Activated CD8-positive, alpha-beta T cell treated with anti-CD3 and anti-CD28 coated beads for 36 hours (primary cell): ENCODE measurements around the gene PAF1. TPM values are rescaled to one million over a fixed set of nuclear protein-coding genes. Genes with fewer than 3 reads are reported as not detected.
"Not testable (repeated sequence)": the region's sequence is repeated elsewhere in the genome, so short reads cannot be mapped to it uniquely, and the experiment has no call there.

Source experiments
- ATAC-seq: fragments of 200-7000 bp; cut with Tn5 transposase; one replicate; pipeline ENCODE4 v1.10.0; 2021; ENCODE audit warnings: mild to moderate bottlenecking, moderate library complexity
- CTCF ChIA-PET: fragments of 350-600 bp; sonication (Branson Sonifier 250); formaldehyde crosslinking; loops from one replicate; lab custom pipeline; 2021; ENCODE audit warnings: antibody characterized with exemption; lab: Charles Lee
- POLR2A ChIA-PET: fragments of 350-600 bp; sonication (Branson Sonifier 250); formaldehyde crosslinking; loops from one replicate; lab custom pipeline; 2021; ENCODE audit warnings: antibody characterized with exemption; lab: Charles Lee
- DNase-seq: peaks from one replicate; pipeline ENCODE4 v3.0.0-alpha.2; 2020
- H3K27ac Mint-ChIP-seq: one replicate; pipeline ENCODE4 v1.8.0; 2021; ENCODE audit warnings: mild to moderate bottlenecking, mixed read lengths
- H3K27me3 Mint-ChIP-seq: one replicate; pipeline ENCODE4 v1.8.0; 2021; ENCODE audit warnings: mixed read lengths
- H3K36me3 Mint-ChIP-seq: one replicate; pipeline ENCODE4 v1.8.0; 2021; ENCODE audit warnings: low read depth, mixed read lengths
- H3K4me1 Mint-ChIP-seq: one replicate; pipeline ENCODE4 v1.8.0; 2021; ENCODE audit warnings: low read depth, mixed read lengths
- H3K4me3 Mint-ChIP-seq: one replicate; pipeline ENCODE4 v1.8.0; 2021; ENCODE audit warnings: mild to moderate bottlenecking, moderate library complexity, mixed read lengths
- H3K9me3 Mint-ChIP-seq: one replicate; pipeline ENCODE4 v1.8.0; 2021; ENCODE audit warnings: mixed read lengths
- CTCF ChIP-seq: fragments of 200-600 bp; IDR thresholded peaks from one replicate; pipeline ENCODE4 v1.8.0; 2022; ENCODE audit warnings: antibody characterized with exemption, mild to moderate bottlenecking
- intact Hi-C: fragments of 100-400 bp; cut with micrococcal nuclease; formaldehyde crosslinking; loops from one replicate; pipeline ENCODE4 v1.10.0; 2022
- total RNA-seq, 2 experiments: library from RNA; stranded (reverse); gene quantifications; one replicate each; pipeline ENCODE4 v1.2.3, GENCODE V29; 2021

PAF1 gene
- total RNA-seq, 2 experiments from 2014 or later: 35.5 to 36.5 TPM

DNA sequence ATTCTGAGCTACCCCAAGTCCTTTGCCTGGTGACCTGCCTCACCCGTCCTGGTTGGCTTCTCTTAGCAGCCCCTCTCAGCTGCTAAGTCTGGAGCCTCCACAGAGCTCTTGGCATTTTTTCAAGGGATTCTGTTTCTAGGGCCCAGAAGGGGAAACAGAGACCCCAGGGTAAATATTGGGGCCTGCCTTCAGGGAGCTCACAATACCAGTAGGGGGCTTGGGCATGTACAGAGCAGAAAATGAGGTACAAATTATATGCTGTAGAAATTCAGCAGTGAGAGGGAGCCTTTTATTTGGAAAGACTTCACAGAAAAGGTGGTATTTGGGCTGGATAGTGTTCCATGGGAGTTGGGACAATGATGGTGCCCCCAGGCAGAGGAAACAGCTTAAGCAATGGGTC, 45.0 kb downstream of the PAF1 start:
- intact Hi-C loops: no loop called here
- Mint-ChIP-seq H3K4me1 (peaks cover 63% of the 10 kb centered on the region), H3K36me3 (peaks cover 14% of the 10 kb centered on the region), H3K4me3 (no peak overlapping the region), H3K9me3 (no peaks in the 10 kb centered on the region), H3K27ac (no peak overlapping the region), H3K27me3 (no peaks in the 10 kb centered on the region)
- no peak for TF ChIP-seq CTCF
- DNase-seq (no peak), ATAC-seq (no peak)
- ChIA-PET CTCF (interaction anchor here (0.8 to 1.9 kb wide), 4 partner anchors 8 to 52 kb away, joined by 3 to 5 read pairs (median 4); partner anchors contain the start of gene GMFG), POLR2A (interaction anchor here (1.1 to 1.9 kb wide), 3 partner anchors 45 to 90 kb away, joined by 3 to 6 read pairs (median 5); partner anchors contain the start of genes MED29, PAF1 and RPS16)

- POLR2A ChIA-PET: interaction anchor here (0.6 to 1.8 kb wide), 12 partner anchors 8 to 190 kb away, joined by 3 to 7 read pairs (median 4); partner anchors contain the start of genes RPS16 and ZFP36
- DNase-seq (no peak), ATAC-seq (no peak)
- CTCF ChIA-PET: interaction anchor here (0.6 to 2.4 kb wide), 9 partner anchors 7 to 69 kb away, joined by 3 to 15 read pairs (median 4); partner anchors contain the start of genes MED29, PAF1 and PLEKHG2
- intact Hi-C loops: no loop called here
- TF ChIP-seq CTCF: no peak
- Mint-ChIP-seq H3K4me3 (peak overlapping the region; percentile 79), H3K36me3 (peaks cover 5% of the 10 kb centered on the region), H3K27me3 (no peaks in the 10 kb centered on the region), H3K9me3 (peaks cover 1% of the 10 kb centered on the region), H3K4me1 (peaks cover 67% of the 10 kb centered on the region), H3K27ac (peak overlapping the region; percentile 75)
These were observed 48.1 kb downstream of the PAF1 start for GRCh38 chr19:39342647-39343305.

GRCh38 chr19:39341719-39342604, 48.9 kb downstream of the PAF1 start, which contains the start of gene SAMD4B:
SAMD4B (plus strand) TSS chr19:39342421; CDS start chr19:39356894, 14,473 bp downstream.
- H3K27ac Mint-ChIP-seq: peak within 1 kb of the TSS; percentile 94
- DNase-seq (peak; percentile 99), ATAC-seq (peak; percentile 92)
- TF ChIP-seq CTCF: peak; percentile 79
- H3K4me1 Mint-ChIP-seq: peaks cover 66% of the 10 kb centered on the region
- ChIA-PET CTCF (interaction anchor here (0.6 to 2.4 kb wide), 9 partner anchors 8 to 70 kb away, joined by 3 to 15 read pairs (median 4); partner anchors contain the start of genes MED29, PAF1 and PLEKHG2), POLR2A (interaction anchor here (0.6 to 1.8 kb wide), 13 partner anchors 9 to 190 kb away, joined by 3 to 7 read pairs (median 4); partner anchors contain the start of genes MED29, PAF1, RPS16 and ZFP36)
- H3K9me3 Mint-ChIP-seq: peaks cover 1% of the 10 kb centered on the region
- H3K36me3 Mint-ChIP-seq: peaks cover 5% of the 10 kb centered on the region
- intact Hi-C loops: no loop called here
- H3K4me3 Mint-ChIP-seq: peak within 1 kb of the TSS; percentile 88
- H3K27me3 Mint-ChIP-seq: no peaks in the 10 kb centered on the region

- H3K4me3 Mint-ChIP-seq: peak overlapping the region; percentile 88
- POLR2A ChIA-PET: interaction anchor here (0.7 to 1.6 kb wide), 5 partner anchors 50 to 67 kb away, joined by 3 to 5 read pairs (median 4); partner anchors contain the start of genes MED29, PAF1 and ZFP36
- CTCF ChIA-PET: interaction anchor here (0.7 to 2.4 kb wide), 3 partner anchors 9 to 70 kb away, joined by 3 to 15 read pairs (median 6); partner anchors contain the start of gene PLEKHG2
- DNase-seq (no peak), ATAC-seq (peak; percentile 13)
- peaks cover 1% of the 10 kb centered on the region for H3K9me3 Mint-ChIP-seq
- peaks cover 5% of the 10 kb centered on the region for H3K36me3 Mint-ChIP-seq
- no peaks in the 10 kb centered on the region for H3K27me3 Mint-ChIP-seq
- TF ChIP-seq CTCF: no peak
- intact Hi-C loops: no loop called here
- peak overlapping the region; percentile 94 for H3K27ac Mint-ChIP-seq
- peaks cover 61% of the 10 kb centered on the region for H3K4me1 Mint-ChIP-seq
These were observed 49.7 kb downstream of the PAF1 start for GRCh38 chr19:39341129-39341718.

DNA sequence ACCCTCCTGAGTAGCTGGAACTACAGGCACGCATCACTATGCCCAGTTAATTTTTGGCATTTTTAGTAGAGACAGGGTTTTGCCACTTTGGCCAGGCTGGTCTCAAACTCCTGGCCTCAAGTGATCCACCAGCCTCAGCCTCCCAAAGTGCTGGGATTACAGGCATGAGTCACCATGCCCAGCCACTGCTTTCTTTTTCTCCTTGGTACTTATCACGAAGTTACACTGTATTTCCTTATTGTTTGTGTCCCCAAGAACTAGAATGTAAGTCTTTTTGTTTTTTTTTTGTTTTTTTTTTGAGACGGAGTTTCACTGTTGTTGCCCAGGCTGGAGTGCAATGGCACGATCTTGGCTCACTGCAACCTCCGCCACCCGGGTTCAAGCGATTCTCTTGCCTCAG, 50.8 kb downstream of the PAF1 start:
- peak overlapping the region; percentile 94 for H3K27ac Mint-ChIP-seq
- DNase-seq, H3K36me3 Mint-ChIP-seq, POLR2A ChIA-PET, H3K27me3 Mint-ChIP-seq, ATAC-seq, intact Hi-C loops, H3K9me3 Mint-ChIP-seq: not testable (repeated sequence)
- H3K4me1 Mint-ChIP-seq: peaks cover 55% of the 10 kb centered on the region
- peak overlapping the region; percentile 88 for H3K4me3 Mint-ChIP-seq
- CTCF ChIA-PET: interaction anchor here (1.0 kb wide), 1 partner anchor 71 kb away, joined by 3 read pairs; no protein-coding TSS in a partner anchor
